Measurements from ENCODE around the gene CLDN1.

DNA sequence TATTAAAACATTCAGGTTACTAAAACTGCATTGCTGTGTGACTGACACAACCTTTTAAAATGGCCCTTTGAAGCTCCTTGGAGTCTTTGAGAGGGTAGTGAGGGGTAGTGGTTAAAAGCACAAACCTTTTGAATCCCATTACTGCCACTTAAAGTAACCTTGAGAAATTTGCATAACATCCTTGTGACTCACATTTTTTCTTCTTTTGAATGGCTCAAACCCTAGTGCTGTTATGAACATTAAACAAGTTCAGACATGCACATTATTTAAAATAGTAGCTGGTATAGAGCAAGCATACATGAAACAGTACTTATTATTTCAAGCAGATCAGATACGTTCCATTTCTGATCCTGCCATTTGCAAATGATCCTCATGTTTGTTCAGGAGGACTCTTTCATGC lies 3.7 kb upstream of the CLDN1 start:
- no peak for TF ChIP-seq CTCF (conservative IDR thresholded peaks at IDR 0.05; ENCODE audit: low read length)
- TF ChIP-seq EZH2phosphoT487 (IDR thresholded peaks at IDR 0.05; ENCODE audit: borderline replicate concordance), result no peak

Measured in Loucy (cell line).